T-cell (primary cell): ENCODE data around the gene SLC12A1. TPM values are rescaled to one million over a fixed set of nuclear protein-coding genes. Genes with fewer than 3 reads are reported as not detected.

Source experiments
- ATAC-seq, 4 experiments: fragments of 200-7000 bp in 3 of 4; fragments of 150-1000 bp in 1 of 4; cut with Tn5 transposase; replicated peaks in 1 of 4; 1 replicate in 3 of 4; 2 replicates in 1 of 4; pipeline ENCODE4 v1.10.0; 2021; ENCODE audit warnings: moderate library complexity in 3 of 4, mild to moderate bottlenecking in 2 of 4, moderate number of reproducible peaks in 1 of 4
- CTCF ChIA-PET, 2 donors: fragments of 300-600 bp; sonication (Branson Sonifier 250); formaldehyde crosslinking; loops; one replicate each; lab custom pipeline; 2022; ENCODE audit warnings: antibody characterized with exemption in 2 of 2; lab: Charles Lee
- POLR2A ChIA-PET, 2 donors: fragments of 300-600 bp; sonication (Branson Sonifier 250); formaldehyde crosslinking; loops; one replicate each; lab custom pipeline; 2022; ENCODE audit warnings: antibody characterized with exemption in 2 of 2; lab: Charles Lee
- DNase-seq, 35 experiments: peaks; one replicate each; pipeline versions ENCODE4 v3.0.0 to v3.0.0-alpha.2; 2013 to 2023
- H3K27ac ChIP-seq: one replicate; pipeline ENCODE4 v1.5.1; 2013; ENCODE audit warnings: low read length
- H3K27me3 ChIP-seq, 2 experiments: replicated peaks in 1 of 2; 1 replicate in 1 of 2; 2 replicates in 1 of 2; pipeline versions ENCODE4 v1.6.1 to v1.7.0; 2013; ENCODE audit warnings: low read length in 1 of 2, mixed read lengths in 1 of 2; ENCODE audit not compliant: control insufficient read depth in 2 of 2, insufficient read depth in 2 of 2; ENCODE audit errors: extremely low read depth in 1 of 2
- H3K36me3 ChIP-seq, 2 donors: 1 replicate in 1 of 2; 2 replicates in 1 of 2; pipeline versions ENCODE4 v1.6.1 to v1.7.0; 2013; ENCODE audit warnings: low read length in 1 of 2; ENCODE audit not compliant: control insufficient read depth in 2 of 2, insufficient read depth in 1 of 2; ENCODE audit errors: extremely low read depth in 1 of 2
- H3K4me1 ChIP-seq, 2 experiments: 1 replicate in 1 of 2; 2 replicates in 1 of 2; pipeline versions ENCODE4 v1.6.1 to v1.7.0; 2013; ENCODE audit warnings: low read length in 2 of 2, mixed read lengths in 1 of 2; ENCODE audit not compliant: insufficient read depth in 2 of 2, control insufficient read depth in 1 of 2; ENCODE audit errors: extremely low read depth in 1 of 2
- H3K4me3 ChIP-seq, 2 donors: 1 replicate in 1 of 2; 2 replicates in 1 of 2; pipeline versions ENCODE4 v1.5.1 to v1.7.0; 2013; ENCODE audit warnings: mild to moderate bottlenecking in 2 of 2, low read length in 1 of 2, moderate library complexity in 1 of 2; ENCODE audit not compliant: control insufficient read depth in 1 of 2; ENCODE audit errors: extremely low read depth in 1 of 2
- H3K9me3 ChIP-seq: 2 replicates; pipeline ENCODE4 v1.7.0; 2013
- H3K27ac Mint-ChIP-seq, 2 donors: one replicate each; pipeline ENCODE4 v1.8.0; 2020 to 2021; ENCODE audit warnings: mild to moderate bottlenecking in 2 of 2, mixed read lengths in 2 of 2
- H3K27me3 Mint-ChIP-seq, 2 donors: one replicate each; pipeline ENCODE4 v1.8.0; 2021 to 2022; ENCODE audit warnings: mixed read lengths in 2 of 2
- H3K36me3 Mint-ChIP-seq: one replicate; pipeline ENCODE4 v1.8.0; 2021; ENCODE audit warnings: mixed read lengths
- H3K4me1 Mint-ChIP-seq, 3 donors: one replicate each; pipeline ENCODE4 v1.8.0; 2020 to 2022; ENCODE audit warnings: mixed read lengths in 3 of 3, mild to moderate bottlenecking in 1 of 3
- H3K4me3 Mint-ChIP-seq, 3 donors: one replicate each; pipeline ENCODE4 v1.8.0; 2020 to 2022; ENCODE audit warnings: mild to moderate bottlenecking in 3 of 3, mixed read lengths in 3 of 3, moderate library complexity in 3 of 3
- H3K9me3 Mint-ChIP-seq, 3 donors: one replicate each; pipeline ENCODE4 v1.8.0; 2020 to 2022; ENCODE audit warnings: mixed read lengths in 3 of 3
- WGBS: methylation state at CpG from one replicate; pipeline ENCODE4 v1.1.5; 2013; ENCODE audit warnings: missing lambda C conversion rate; ENCODE audit not compliant: insufficient coverage; 5-methylcytosine and 5-hydroxymethylcytosine counted together
- total RNA-seq, 35 experiments: library from RNA in 6 of 35; stranded (reverse) in 6 of 35; fragments of 120-200 nt in 1 of 35; gene quantifications; one replicate each; pipeline versions ENCODE4 v1.2.1 to v1.2.4 and lab custom pipeline; 2013 to 2026

Gene SLC12A1
- total RNA-seq, 5 donors from 2014 or later (not counting 1 experiment from before 2014, with no cell fraction given) = not detected

- ATAC-seq = no peak
- Mint-ChIP-seq H3K4me1 (no peaks in the 10 kb centered on the region), H3K27ac (no peak overlapping the region), H3K36me3 (no peaks in the 10 kb centered on the region), H3K27me3 (peaks cover 8 to 11% of the 10 kb centered on the region in 2 donors), H3K4me3 (no peak overlapping the region), H3K9me3 (no peaks in the 10 kb centered on the region)
- H3K27ac ChIP-seq = no peak overlapping the region
- ChIA-PET POLR2A (no interaction called here), CTCF (no interaction called here)
- peaks cover 0 to 2% of the 10 kb centered on the region in 2 experiments for H3K27me3 ChIP-seq
- no peaks in the 10 kb centered on the region for H3K36me3 ChIP-seq
- H3K9me3 ChIP-seq = no peaks in the 10 kb centered on the region
- no peak overlapping the region for H3K4me3 ChIP-seq
- no peak for DNase-seq
- H3K4me1 ChIP-seq = no peaks in the 10 kb centered on the region
- WGBS = 83% methylated on average over 1 of the region's 4 CpGs
Measured at GRCh38 chr15:48273049-48273448, 66.9 kb downstream of the SLC12A1 start.

GRCh38 chr15:48278666-48279065 is 72.6 kb downstream of the SLC12A1 start:
- no peak overlapping the region for H3K27ac Mint-ChIP-seq
- Histone ChIP-seq H3K36me3 (no peaks in the 10 kb centered on the region), H3K27ac (no peak overlapping the region), H3K4me3 (no peak overlapping the region), H3K4me1 (no peaks in the 10 kb centered on the region), H3K9me3 (no peaks in the 10 kb centered on the region), H3K27me3 (peaks cover 0 to 2% of the 10 kb centered on the region in 2 experiments)
- H3K27me3 Mint-ChIP-seq = no peaks in the 10 kb centered on the region
- no peak for DNase-seq
- ChIA-PET CTCF (no interaction called here), POLR2A (no interaction called here)
- no peaks in the 10 kb centered on the region for H3K4me1 Mint-ChIP-seq
- H3K36me3 Mint-ChIP-seq = no peaks in the 10 kb centered on the region
- no peak overlapping the region for H3K4me3 Mint-ChIP-seq
- H3K9me3 Mint-ChIP-seq = no peaks in the 10 kb centered on the region
- no peak for ATAC-seq

GRCh38 chr15:48279608-48280007 is 73.5 kb downstream of the SLC12A1 start:
- H3K4me1 Mint-ChIP-seq = no peaks in the 10 kb centered on the region

GRCh38 chr15:48281674-48282073 is 75.6 kb downstream of the SLC12A1 start:
- Mint-ChIP-seq H3K4me3 (no peak overlapping the region), H3K27me3 (peaks cover 2 to 14% of the 10 kb centered on the region in 2 donors), H3K4me1 (peaks cover 5 to 10% (median 6%) of the 10 kb centered on the region in 3 donors), H3K27ac (no peak overlapping the region), H3K9me3 (no peaks in the 10 kb centered on the region), H3K36me3 (no peaks in the 10 kb centered on the region)
- WGBS = no CpG with 5 or more reads among the region's 4 CpGs
- ATAC-seq = no peak
- Histone ChIP-seq H3K9me3 (no peaks in the 10 kb centered on the region), H3K36me3 (no peaks in the 10 kb centered on the region), H3K4me3 (no peak overlapping the region), H3K27ac (no peak overlapping the region), H3K4me1 (no peaks in the 10 kb centered on the region), H3K27me3 (peaks cover 0 to 2% of the 10 kb centered on the region in 2 experiments)
- no peak for DNase-seq
- ChIA-PET CTCF (no interaction called here), POLR2A (no interaction called here)

More at GRCh38 chr15:48279608-48280007, 73.5 kb downstream of the SLC12A1 start:
- no peaks in the 10 kb centered on the region for H3K9me3 Mint-ChIP-seq
- no peaks in the 10 kb centered on the region for H3K9me3 ChIP-seq
- ChIA-PET POLR2A (no interaction called here), CTCF (no interaction called here)
- no CpG with 5 or more reads among the region's 1 CpG for WGBS
- H3K27ac Mint-ChIP-seq = no peak overlapping the region
- H3K4me3 Mint-ChIP-seq = no peak overlapping the region
- ATAC-seq (no peak), DNase-seq (no peak)
- no peaks in the 10 kb centered on the region for H3K36me3 ChIP-seq
- H3K36me3 Mint-ChIP-seq = no peaks in the 10 kb centered on the region
- H3K4me3 ChIP-seq = no peak overlapping the region
- no peak overlapping the region for H3K27ac ChIP-seq
- H3K27me3 Mint-ChIP-seq = peaks cover 2% of the 10 kb centered on the region in 2 donors
- no peaks in the 10 kb centered on the region for H3K4me1 ChIP-seq
- H3K27me3 ChIP-seq = peaks cover 0 to 2% of the 10 kb centered on the region in 2 experiments

GRCh38 chr15:48282216-48282615 is 76.1 kb downstream of the SLC12A1 start:
- H3K4me3 Mint-ChIP-seq = no peak overlapping the region
- no peak overlapping the region for H3K27ac Mint-ChIP-seq
- ChIA-PET POLR2A (interaction anchor here in 1 of 2 donors (0.5 kb wide), 1 partner anchor 162 kb away, joined by 3 read pairs; no protein-coding TSS in a partner anchor), CTCF (no interaction called here)
- Histone ChIP-seq H3K4me3 (no peak overlapping the region), H3K4me1 (no peaks in the 10 kb centered on the region), H3K27ac (no peak overlapping the region), H3K36me3 (no peaks in the 10 kb centered on the region), H3K9me3 (no peaks in the 10 kb centered on the region), H3K27me3 (peaks cover 0 to 2% of the 10 kb centered on the region in 2 experiments)
- H3K27me3 Mint-ChIP-seq = peaks cover 2 to 14% of the 10 kb centered on the region in 2 donors
- DNase-seq (no peak), ATAC-seq (no peak)
- H3K9me3 Mint-ChIP-seq = no peaks in the 10 kb centered on the region
- H3K36me3 Mint-ChIP-seq = no peaks in the 10 kb centered on the region
- peaks cover 5 to 10% (median 6%) of the 10 kb centered on the region in 3 donors for H3K4me1 Mint-ChIP-seq
- WGBS = 93% methylated on average over 3 of the region's 4 CpGs

- POLR2A ChIA-PET = no interaction called here
Measured at GRCh38 chr15:48283396-48284145, 77.5 kb downstream of the SLC12A1 start.

More at GRCh38 chr15:48283396-48284145, 77.5 kb downstream of the SLC12A1 start:
- H3K4me3 ChIP-seq = no peak overlapping the region
- no peaks in the 10 kb centered on the region for H3K36me3 Mint-ChIP-seq
- H3K9me3 Mint-ChIP-seq = no peaks in the 10 kb centered on the region
- peaks cover 2 to 14% of the 10 kb centered on the region in 2 donors for H3K27me3 Mint-ChIP-seq
- no peak for DNase-seq
- no peaks in the 10 kb centered on the region for H3K4me1 ChIP-seq
- 78% methylated on average over 6 of the region's 6 CpGs for WGBS
- ATAC-seq = no peak
- no peaks in the 10 kb centered on the region for H3K36me3 ChIP-seq
- CTCF ChIA-PET = interaction anchor here in 1 of 2 donors (0.9 to 1.1 kb wide), 2 partner anchors 9 to 26 kb away, joined by 3 read pairs; no protein-coding TSS in a partner anchor
- no peak overlapping the region for H3K4me3 Mint-ChIP-seq
- H3K9me3 ChIP-seq = no peaks in the 10 kb centered on the region
- H3K27me3 ChIP-seq = no peaks in the 10 kb centered on the region
- H3K4me1 Mint-ChIP-seq = peaks cover 5 to 10% (median 6%) of the 10 kb centered on the region in 3 donors
- no peak overlapping the region for H3K27ac Mint-ChIP-seq
- no peak overlapping the region for H3K27ac ChIP-seq
